ENCODE results near the gene SPRED1.

SPRED1 gene

GRCh38 chr15:38362355-38362754 lies 109.7 kb downstream of the SPRED1 start:
- DNase-seq (ENCODE audit: low read depth) = no peak

- DNase-seq (ENCODE audit: low read depth) = no peak
These were observed 114.8 kb downstream of the SPRED1 start for GRCh38 chr15:38367476-38367875.

GRCh38 chr15:38369936-38370478 lies 117.4 kb downstream of the SPRED1 start:
- DNase-seq (ENCODE audit: low read depth) = no peak

GRCh38 chr15:38373016-38373415 lies 120.4 kb downstream of the SPRED1 start:
- DNase-seq (ENCODE audit: low read depth) = no peak

GRCh38 chr15:38374029-38374428 lies 121.4 kb downstream of the SPRED1 start:
- DNase-seq (ENCODE audit: low read depth) = no peak

- DNase-seq (ENCODE audit: low read depth) = no peak
These were observed 121.9 kb downstream of the SPRED1 start for GRCh38 chr15:38374556-38374955.

- DNase-seq (ENCODE audit: low read depth) = no peak
These were observed 123.4 kb downstream of the SPRED1 start for GRCh38 chr15:38376081-38376480.

GRCh38 chr15:38377636-38378035 lies 125.0 kb downstream of the SPRED1 start:
- DNase-seq (ENCODE audit: low read depth) = no peak

GRCh38 chr15:38378161-38378560 lies 125.5 kb downstream of the SPRED1 start:
- no peak for DNase-seq (ENCODE audit: low read depth)

GRCh38 chr15:38389924-38390542 lies 137.4 kb downstream of the SPRED1 start:
- DNase-seq (ENCODE audit: low read depth) = peak; percentile 57

- no peak for DNase-seq (ENCODE audit: low read depth)
These were observed 138.6 kb downstream of the SPRED1 start for GRCh38 chr15:38391191-38391590.

GRCh38 chr15:38398134-38398533 lies 145.5 kb downstream of the SPRED1 start:
- no peak for DNase-seq (ENCODE audit: low read depth)

GRCh38 chr15:38401106-38401505 lies 148.5 kb downstream of the SPRED1 start:
- DNase-seq (ENCODE audit: low read depth) = no peak

GRCh38 chr15:38401701-38402100 lies 149.1 kb downstream of the SPRED1 start:
- no peak for DNase-seq (ENCODE audit: low read depth)

- no peak for DNase-seq (ENCODE audit: low read depth)
These were observed 153.8 kb downstream of the SPRED1 start for GRCh38 chr15:38406436-38406835.
